Astrocyte of the cerebellum (primary cell): ENCODE results near the gene PPP5C.

ENCODE experiments used
- DNase-seq: peaks from one replicate; pipeline ENCODE4 v3.0.0-alpha.2; 2011; ENCODE audit warnings: low read depth
- H3K4me3 ChIP-seq: 2 replicates; pipeline ENCODE4 v1.5.1; 2011; ENCODE audit warnings: mild to moderate bottlenecking, low read depth, low read length, moderate library complexity
- in situ Hi-C: cut with HindIII; loops from 2 replicates; pipeline ENCODE4 v1.10.0; 2017; ENCODE audit warnings: low sequenced_read_pairs
- TF ChIP-seq, protein P1 (sequence below): IDR thresholded peaks from 2 replicates; pipeline ENCODE4 v1.5.1; 2012; ENCODE audit warnings: low read length, low read depth, moderate library complexity, mild to moderate bottlenecking; ENCODE audit errors: missing control alignments

PPP5C gene

DNA sequence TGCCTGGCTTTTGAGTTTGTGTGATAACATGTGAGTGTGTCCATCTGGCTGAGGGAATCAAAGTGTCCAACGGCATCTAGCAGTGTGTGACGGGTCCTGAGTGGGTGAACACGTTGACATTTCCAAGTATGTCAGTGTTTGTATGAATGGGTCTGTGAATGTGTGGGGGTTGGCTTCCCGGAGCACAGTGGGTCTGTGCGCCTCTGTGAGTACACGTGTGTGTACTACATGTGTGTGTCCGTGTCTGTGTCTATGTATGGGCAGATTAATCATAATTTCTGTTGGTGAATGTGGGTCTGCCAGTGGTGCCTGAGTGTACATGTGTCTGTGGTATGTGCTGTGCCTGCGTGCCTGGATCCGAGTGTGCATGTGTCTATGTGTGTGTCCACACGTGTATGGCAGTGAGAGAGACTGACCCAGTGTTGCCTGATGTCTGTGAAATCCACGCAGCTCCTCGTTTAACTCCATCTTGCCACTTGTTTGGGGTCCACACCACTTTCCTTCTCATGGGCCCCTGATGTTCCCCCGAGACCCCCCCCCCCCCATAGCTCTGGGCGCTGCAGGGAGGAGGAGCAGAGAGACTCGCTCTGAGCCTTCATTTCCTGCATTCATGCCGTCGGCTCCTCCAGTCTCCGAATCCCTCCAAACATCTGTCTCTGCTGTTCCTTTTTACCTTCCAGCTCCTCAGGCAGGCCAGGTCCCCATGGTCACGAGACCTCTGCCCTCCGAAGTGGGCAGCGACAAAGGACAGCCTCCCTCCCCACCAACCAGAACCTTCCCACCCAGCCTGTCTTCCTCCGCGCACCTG lies 61.2 kb downstream of the PPP5C start:
- in situ Hi-C loops: no loop called here
- no peak overlapping the region for H3K4me3 ChIP-seq
- no peak for DNase-seq
- TF ChIP-seq, protein P1, sequence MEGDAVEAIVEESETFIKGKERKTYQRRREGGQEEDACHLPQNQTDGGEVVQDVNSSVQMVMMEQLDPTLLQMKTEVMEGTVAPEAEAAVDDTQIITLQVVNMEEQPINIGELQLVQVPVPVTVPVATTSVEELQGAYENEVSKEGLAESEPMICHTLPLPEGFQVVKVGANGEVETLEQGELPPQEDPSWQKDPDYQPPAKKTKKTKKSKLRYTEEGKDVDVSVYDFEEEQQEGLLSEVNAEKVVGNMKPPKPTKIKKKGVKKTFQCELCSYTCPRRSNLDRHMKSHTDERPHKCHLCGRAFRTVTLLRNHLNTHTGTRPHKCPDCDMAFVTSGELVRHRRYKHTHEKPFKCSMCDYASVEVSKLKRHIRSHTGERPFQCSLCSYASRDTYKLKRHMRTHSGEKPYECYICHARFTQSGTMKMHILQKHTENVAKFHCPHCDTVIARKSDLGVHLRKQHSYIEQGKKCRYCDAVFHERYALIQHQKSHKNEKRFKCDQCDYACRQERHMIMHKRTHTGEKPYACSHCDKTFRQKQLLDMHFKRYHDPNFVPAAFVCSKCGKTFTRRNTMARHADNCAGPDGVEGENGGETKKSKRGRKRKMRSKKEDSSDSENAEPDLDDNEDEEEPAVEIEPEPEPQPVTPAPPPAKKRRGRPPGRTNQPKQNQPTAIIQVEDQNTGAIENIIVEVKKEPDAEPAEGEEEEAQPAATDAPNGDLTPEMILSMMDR: no peak

DNA sequence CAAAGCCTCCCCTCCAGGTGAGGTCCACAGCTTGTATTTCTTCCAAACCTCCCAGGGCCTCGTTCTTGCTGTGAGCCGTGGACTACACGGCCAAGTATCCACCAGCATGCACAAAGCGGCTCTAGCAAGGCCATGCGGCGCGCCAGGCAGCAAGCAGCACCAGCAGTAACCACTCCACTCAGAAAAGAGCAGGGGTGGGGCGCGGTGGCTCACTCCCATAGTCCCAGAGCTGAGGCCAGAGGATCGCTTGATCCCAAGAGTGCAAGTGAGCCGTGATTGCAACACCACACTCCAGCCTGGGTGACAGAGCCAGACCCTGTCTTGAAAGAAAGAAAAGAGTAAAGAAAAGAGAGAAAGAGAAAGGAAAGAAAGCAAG lies 61.8 kb downstream of the PPP5C start:
- no peak for DNase-seq
- in situ Hi-C loops: no loop called here
- TF ChIP-seq, protein P1: no peak
- H3K4me3 ChIP-seq: no peak overlapping the region

DNA sequence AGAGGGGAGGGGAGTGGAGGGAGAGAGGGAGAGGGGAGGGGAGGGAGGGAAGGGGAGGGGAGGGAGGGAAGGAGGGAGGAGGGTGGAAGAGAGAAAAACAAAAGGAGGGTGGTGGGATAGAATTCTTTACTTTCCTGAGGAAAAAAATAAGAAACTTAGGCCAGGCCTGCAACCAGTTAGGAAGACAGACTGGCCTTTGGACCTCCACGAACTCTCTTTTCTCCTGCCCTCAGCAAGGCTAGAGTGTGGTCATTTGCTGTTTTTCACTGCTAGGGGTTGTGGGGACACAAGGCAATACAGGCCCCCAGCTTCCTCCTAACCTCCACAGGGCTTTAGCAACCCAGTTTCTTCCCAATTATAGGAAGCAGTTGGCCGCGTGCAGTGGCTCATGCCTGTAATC lies 62.3 kb downstream of the PPP5C start:
- TF ChIP-seq, protein P1: no peak
- in situ Hi-C loops: no loop called here
- no peak for DNase-seq
- H3K4me3 ChIP-seq: no peak overlapping the region

- TF ChIP-seq, protein P1: no peak
- in situ Hi-C loops: no loop called here
- DNase-seq: no peak
- H3K4me3 ChIP-seq: no peak overlapping the region
Observed at GRCh38 chr19:46410205-46411087, 63.6 kb downstream of the PPP5C start.

DNA sequence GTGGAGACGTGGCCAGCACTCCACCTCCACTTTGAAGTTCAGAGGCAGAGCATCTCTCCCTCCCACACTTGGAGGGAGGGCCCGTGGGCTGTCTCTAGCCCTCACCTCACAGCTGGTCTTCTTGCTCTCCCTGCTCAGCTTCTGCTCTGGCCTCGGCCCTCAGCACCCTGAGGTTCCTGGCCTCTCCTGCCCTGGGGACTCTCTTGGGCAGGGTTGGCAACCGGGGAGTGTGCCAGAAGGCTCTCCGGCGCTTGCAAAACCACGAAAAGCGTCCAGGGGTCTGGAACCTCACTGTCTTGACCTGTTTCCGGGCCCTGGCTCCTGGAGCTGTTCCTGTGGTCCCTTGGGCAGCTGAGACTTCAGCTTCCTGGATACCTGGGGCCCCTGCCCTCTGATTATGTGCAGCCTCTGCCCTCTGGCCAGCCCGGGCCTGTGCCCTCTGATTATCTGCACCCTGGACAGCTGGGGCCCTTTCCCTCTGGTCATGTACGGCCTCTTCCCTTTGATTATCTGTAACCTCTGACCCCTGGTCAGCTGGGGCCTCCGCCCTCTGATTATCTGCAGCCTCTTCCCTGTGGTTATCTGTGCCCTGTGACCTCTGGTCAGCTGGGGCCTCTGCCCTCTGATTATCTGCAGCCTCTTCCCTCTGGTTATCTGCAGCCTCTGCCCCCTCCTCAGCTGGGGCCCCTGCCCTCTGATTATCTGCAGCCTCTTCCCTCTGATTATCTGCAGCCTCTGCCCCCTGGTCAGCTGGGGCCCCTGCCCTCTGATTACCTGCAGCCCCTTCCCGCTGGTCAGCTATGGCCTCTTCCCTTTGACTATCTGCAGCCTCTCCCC lies 64.4 kb downstream of the PPP5C start:
- TF ChIP-seq, protein P1: no peak
- no peak for DNase-seq
- in situ Hi-C loops: no loop called here
- H3K4me3 ChIP-seq: peak overlapping the region; percentile 58

DNA sequence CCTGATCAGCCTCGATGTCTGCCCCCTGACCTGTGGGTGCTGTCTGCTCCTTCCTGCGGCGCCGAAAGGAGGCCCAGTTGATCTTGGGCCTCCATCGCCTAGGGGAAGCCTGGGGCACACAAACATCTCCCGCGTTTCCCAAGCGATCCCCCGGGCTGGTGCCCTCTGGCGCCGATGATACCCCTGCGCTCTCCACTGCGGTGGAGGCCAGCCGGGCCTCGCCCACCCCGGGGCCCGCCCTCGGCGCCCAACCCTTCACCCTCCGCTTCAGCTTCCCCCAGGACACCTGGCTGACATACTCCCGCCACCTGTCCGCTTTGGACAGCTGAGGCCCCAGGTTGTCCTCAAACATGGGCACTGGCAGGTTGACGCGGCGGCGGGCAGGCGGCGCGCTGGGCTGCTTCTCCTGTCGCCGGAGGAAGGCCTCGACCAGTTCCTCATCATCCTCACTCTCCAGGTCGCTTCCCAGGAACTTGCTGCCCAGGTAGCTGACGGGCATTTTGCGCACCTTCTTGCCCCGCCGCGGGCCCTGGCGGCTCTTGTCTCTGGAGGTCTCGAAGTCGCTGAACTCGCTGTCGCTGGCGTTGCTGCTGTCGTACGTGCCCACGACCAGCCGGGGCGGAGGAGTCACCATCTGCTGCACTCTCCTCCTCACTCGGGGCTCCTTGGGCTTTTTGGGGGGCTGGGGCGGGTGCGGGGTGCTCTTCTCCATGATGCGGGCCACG lies 65.2 kb downstream of the PPP5C start:
- in situ Hi-C loops: no loop called here
- TF ChIP-seq, protein P1: no peak
- peak overlapping the region; percentile 58 for H3K4me3 ChIP-seq
- no peak for DNase-seq
